Stimulated activated CD8-positive, alpha-beta memory T cell treated with anti-CD3 and anti-CD28 coated beads, Interleukin-7, amount 100 ng/mL, for 48 hours (primary cell): ENCODE measurements around the gene PLXNA3.

ENCODE experiments used
- DNase-seq, 2 donors: peaks; one replicate each; pipeline ENCODE4 v3.0.0-alpha.2; 2020; ENCODE audit warnings: low read depth in 1 of 2; ENCODE audit errors: extremely low read depth in 1 of 2

PLXNA3 gene

GRCh38 chrX:154457491-154458115, 478 bp upstream of the PLXNA3 start:
- DNase-seq = no peak

GRCh38 chrX:154458954-154459778, 1.1 kb downstream of the PLXNA3 start:
- DNase-seq = no peak

GRCh38 chrX:154459832-154460231, 1.8 kb downstream of the PLXNA3 start:
- DNase-seq = no peak

DNA sequence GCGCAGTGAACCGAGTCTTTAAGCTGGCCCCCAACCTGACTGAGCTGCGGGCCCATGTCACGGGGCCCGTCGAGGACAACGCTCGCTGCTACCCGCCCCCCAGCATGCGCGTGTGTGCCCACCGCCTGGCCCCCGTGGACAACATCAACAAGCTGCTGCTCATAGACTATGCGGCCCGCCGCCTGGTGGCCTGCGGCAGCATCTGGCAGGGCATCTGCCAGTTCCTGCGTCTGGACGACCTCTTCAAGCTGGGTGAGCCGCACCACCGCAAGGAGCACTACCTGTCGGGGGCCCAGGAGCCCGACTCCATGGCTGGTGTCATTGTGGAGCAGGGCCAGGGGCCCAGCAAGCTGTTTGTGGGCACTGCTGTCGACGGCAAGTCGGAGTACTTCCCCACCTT, 2.2 kb downstream of the PLXNA3 start:
- DNase-seq = no peak

DNA sequence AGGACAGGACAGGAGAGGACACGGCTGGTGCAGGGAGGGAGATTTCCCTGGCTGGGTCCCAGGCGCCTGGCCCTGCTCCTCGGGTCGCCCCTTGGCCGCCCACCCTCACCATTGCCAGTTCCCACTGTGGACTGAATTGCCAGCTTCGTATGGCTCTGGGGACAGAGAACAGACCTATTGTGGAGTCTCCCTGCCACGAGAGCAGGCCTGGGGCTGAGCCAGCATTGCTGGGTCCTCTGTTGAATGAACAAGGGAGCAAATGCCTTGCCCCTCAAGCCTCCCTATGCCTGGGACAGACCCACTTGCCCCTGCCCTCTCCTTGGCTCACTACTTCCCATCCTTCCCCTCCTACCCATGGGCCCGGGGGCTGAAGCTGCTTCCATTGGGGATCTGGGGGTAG, 4.3 kb downstream of the PLXNA3 start:
- DNase-seq = no peak

DNA sequence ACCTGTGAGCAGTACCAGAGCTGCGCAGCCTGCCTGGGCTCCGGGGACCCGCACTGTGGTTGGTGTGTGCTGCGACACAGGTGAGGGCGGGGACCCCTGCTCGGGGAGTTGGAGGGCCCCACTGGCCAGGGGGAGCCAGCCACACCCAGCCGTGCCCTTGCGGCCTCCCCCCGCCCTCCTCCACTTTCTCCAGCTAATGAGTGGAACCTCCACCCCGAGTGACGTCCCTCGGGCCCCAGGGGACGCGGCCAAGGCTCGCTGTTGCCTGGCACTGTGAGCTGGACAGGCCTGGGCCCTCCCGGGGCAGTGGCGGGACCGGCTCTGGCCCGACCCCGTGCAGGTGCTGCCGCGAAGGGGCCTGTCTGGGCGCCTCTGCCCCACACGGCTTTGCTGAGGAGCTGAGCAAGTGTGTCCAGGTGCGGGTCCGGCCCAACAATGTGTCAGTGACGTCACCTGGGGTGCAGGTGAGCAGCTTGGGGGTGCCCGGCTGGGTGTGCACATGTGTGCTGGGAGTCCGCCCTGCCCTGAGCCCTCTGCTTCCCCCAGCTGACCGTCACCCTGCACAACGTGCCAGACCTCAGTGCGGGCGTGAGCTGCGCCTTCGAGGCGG, 5.6 kb downstream of the PLXNA3 start:
- DNase-seq = no peak

- DNase-seq = no peak
Measured at GRCh38 chrX:154464806-154465365, 6.8 kb downstream of the PLXNA3 start.

GRCh38 chrX:154465601-154466000, 7.5 kb downstream of the PLXNA3 start:
- DNase-seq = no peak

DNA sequence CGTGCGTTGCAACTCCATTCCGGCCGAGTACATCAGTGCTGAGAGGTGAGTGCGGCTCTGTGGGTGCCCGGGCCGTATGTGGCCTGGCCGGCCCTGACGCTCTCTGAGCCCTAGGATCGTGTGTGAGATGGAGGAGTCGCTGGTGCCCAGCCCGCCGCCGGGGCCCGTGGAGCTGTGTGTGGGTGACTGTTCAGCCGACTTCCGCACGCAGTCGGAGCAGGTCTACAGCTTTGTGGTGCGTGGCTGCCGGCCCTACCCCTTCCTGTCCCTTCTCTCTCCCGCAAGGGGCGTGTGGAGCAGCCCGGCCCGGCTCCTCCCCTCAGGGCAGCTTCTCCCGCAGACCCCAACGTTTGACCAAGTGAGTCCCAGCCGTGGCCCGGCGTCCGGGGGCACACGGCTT, 8.0 kb downstream of the PLXNA3 start:
- DNase-seq = no peak

GRCh38 chrX:154466907-154467306, 8.8 kb downstream of the PLXNA3 start:
- DNase-seq = no peak

DNA sequence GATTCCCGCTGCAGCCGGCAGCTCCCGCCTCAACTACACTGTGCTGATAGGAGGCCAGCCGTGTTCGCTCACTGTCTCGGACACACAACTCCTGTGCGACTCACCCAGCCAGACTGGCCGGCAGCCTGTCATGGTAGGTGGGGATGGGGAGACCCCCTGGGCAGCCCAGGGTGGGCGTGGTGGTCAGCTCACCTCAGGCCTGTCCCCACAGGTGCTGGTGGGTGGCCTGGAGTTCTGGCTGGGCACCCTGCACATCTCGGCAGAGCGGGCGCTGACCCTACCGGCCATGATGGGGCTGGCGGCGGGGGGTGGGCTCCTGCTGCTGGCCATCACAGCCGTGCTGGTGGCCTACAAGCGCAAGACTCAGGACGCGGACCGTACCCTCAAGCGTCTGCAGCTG, 9.5 kb downstream of the PLXNA3 start:
- DNase-seq = no peak

GRCh38 chrX:154468217-154468616, 10.1 kb downstream of the PLXNA3 start:
- DNase-seq = no peak

- no peak for DNase-seq
Measured at GRCh38 chrX:154469114-154469513, 11.0 kb downstream of the PLXNA3 start.

- no peak for DNase-seq
Measured at GRCh38 chrX:154469880-154470279, 11.8 kb downstream of the PLXNA3 start.

GRCh38 chrX:154470434-154470833, 12.4 kb downstream of the PLXNA3 start:
- no peak for DNase-seq

DNA sequence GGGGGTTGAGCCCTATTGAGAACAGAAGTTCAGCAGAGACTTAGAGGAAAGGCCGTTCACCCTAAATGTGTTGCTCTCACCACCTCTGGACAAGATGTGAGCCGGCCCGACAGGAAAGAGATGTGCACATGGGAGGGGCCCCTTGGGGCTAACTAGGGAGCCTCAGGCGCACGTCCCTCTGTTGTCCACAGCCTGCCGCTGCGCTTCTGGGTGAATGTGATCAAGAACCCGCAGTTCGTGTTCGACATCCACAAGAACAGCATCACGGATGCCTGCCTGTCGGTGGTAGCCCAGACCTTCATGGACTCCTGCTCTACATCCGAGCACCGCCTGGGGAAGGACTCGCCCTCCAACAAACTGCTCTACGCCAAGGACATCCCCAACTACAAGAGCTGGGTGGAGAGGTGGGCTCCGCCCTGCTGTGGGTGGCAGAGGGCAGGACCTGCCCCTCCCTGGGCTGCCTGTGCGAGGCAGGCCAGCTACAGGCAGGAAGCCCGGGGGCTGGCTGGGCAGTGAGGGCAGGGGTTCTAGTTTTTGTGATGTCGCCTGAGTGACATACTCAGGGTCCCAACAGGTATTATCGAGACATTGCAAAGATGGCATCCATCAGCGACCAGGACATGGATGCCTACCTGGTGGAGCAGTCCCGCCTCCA, 13.0 kb downstream of the PLXNA3 start:
- DNase-seq = no peak

GRCh38 chrX:154471839-154472684, 14.0 kb downstream of the PLXNA3 start:
- DNase-seq = no peak

- no peak for DNase-seq
Measured at GRCh38 chrX:154472685-154473632, 14.9 kb downstream of the PLXNA3 start.

- DNase-seq = no peak
Measured at GRCh38 chrX:154473683-154474082, 15.6 kb downstream of the PLXNA3 start.
